Loucy (cell line): Measurements from ENCODE around the gene MAGEH1.

Experiments used
- EZH2phosphoT487 ChIP-seq: fragments of 200-600 bp; IDR thresholded peaks from 2 replicates; pipeline ENCODE4 v1.6.1; 2018; ENCODE audit warnings: antibody characterized with exemption, mild to moderate bottlenecking, moderate library complexity, borderline replicate concordance
- TF ChIP-seq, protein P1 (sequence below): fragments of 200-600 bp; sonication (generic); conservative IDR thresholded peaks from 2 replicates; pipeline ENCODE4 v1.5.1; 2014; ENCODE audit warnings: mild to moderate bottlenecking, antibody characterized with exemption, low read length

DNA sequence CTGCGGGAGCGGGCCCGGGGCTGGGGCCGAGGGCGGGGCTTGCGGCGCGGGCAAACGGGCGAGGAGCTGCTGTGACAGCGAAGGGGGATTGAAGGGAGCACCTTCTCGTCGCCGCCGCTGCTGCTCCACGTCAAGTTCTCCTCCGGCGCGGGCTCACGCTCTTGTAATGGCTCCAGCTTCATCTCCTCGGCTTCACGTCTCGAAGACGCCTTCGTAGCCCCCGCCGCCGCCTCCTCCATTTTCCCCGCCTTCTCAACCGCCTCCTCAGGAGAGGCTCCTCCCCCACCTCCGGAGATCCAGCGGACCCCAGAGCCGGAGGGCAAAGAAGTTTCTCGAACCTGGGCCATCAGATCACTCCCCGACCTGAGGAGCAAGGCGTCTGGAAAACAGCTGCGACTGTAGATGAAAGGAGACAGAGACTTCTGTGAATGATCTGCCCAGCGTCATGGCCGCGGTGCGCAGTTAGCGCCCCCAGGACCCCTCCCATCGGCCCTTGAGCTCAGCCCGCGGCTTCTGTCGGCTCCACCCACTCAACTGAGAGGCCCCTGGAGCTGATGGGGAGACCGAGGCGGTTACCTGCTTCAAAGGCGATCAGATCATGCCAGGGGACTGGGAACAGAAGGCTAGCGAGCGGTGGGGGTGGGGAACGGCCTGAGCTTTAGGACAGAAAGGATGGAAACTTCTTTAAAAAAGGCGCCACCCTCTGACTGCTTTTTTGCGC, 36.8 kb downstream of the MAGEH1 start:
- TF ChIP-seq EZH2phosphoT487 = no peak
- TF ChIP-seq, protein P1, sequence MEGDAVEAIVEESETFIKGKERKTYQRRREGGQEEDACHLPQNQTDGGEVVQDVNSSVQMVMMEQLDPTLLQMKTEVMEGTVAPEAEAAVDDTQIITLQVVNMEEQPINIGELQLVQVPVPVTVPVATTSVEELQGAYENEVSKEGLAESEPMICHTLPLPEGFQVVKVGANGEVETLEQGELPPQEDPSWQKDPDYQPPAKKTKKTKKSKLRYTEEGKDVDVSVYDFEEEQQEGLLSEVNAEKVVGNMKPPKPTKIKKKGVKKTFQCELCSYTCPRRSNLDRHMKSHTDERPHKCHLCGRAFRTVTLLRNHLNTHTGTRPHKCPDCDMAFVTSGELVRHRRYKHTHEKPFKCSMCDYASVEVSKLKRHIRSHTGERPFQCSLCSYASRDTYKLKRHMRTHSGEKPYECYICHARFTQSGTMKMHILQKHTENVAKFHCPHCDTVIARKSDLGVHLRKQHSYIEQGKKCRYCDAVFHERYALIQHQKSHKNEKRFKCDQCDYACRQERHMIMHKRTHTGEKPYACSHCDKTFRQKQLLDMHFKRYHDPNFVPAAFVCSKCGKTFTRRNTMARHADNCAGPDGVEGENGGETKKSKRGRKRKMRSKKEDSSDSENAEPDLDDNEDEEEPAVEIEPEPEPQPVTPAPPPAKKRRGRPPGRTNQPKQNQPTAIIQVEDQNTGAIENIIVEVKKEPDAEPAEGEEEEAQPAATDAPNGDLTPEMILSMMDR = no peak
